ENCODE results near the gene PTPRD. TPM values are rescaled to one million over a fixed set of nuclear protein-coding genes. Genes with fewer than 3 reads are reported as not detected.
A peak's percentile ranks its signal among the peaks of the same experiment; 100 is the strongest.

Gene PTPRD
- total RNA-seq: 10 to 100 TPM; 19.6 to 78.9 (median 45.6) TPM

GRCh38 chr9:10612641-10613398 lies at the start of gene PTPRD:
TSS of gene PTPRD (minus strand) at chr9:10613002.
- peaks cover 6% of the 10 kb centered on the region for H3K27me3 ChIP-seq
- H3K27ac ChIP-seq: no peak within 1 kb of the TSS
- intact Hi-C loops (cut with DNase I): no loop called here
- H3K4me1 ChIP-seq: peaks cover 0 to 6% of the 10 kb centered on the region in 2 donors
- peak within 1 kb of the TSS in 1 of 3 donors; percentile 23 for H3K4me3 ChIP-seq (replicated peaks in 1 of 3)
- 1 to 2% methylated on average over 16 to 33 of the region's 87 CpGs for WGBS, 2 donors
- DNase-seq: peak; percentile 30 to 50
- H3K9me3 ChIP-seq: no peaks in the 10 kb centered on the region
- TF ChIP-seq CTCF (IDR thresholded peaks at IDR 0.05): peak in 1 of 6 experiments; percentile 36
- no peak for TF ChIP-seq POLR2A (IDR thresholded peaks at IDR 0.05)
- H3K36me3 ChIP-seq: no peaks in the 10 kb centered on the region

DNA sequence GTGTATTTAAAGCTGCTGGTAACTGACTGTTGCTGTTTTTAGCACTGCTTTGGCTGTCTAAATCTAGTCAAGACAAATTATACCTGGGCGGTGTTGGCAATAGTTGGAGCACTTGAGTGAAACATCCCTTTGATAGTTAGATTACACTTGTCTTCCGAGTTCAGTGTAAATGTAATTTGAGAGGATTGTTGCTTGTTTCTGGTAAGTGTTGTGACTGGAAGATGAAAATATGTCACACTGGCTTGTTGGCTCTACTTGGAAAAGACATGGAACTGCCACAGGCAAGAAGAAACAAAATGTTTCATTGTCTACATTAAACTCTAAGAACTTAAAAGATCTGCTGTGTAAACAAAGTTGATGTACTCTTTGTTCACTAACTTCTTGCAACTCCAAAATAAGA lies 49.2 kb upstream of the PTPRD start:
- H3K27ac ChIP-seq: no peak overlapping the region
- H3K9me3 ChIP-seq: no peaks in the 10 kb centered on the region
- intact Hi-C loops (cut with DNase I): no loop called here
- no peaks in the 10 kb centered on the region for H3K36me3 ChIP-seq
- no peaks in the 10 kb centered on the region for H3K27me3 ChIP-seq
- no peak for DNase-seq
- TF ChIP-seq POLR2A (IDR thresholded peaks at IDR 0.05): no peak
- no peak for TF ChIP-seq CTCF (IDR thresholded peaks at IDR 0.05)
- no peak overlapping the region for H3K4me3 ChIP-seq (replicated peaks in 1 of 3)
- no peaks in the 10 kb centered on the region for H3K4me1 ChIP-seq
- 21% methylated on average over 2 of the region's 2 CpGs for WGBS, 2 donors

GRCh38 chr9:10661376-10661775 lies 48.6 kb upstream of the PTPRD start:
- Histone ChIP-seq H3K9me3 (no peaks in the 10 kb centered on the region), H3K36me3 (no peaks in the 10 kb centered on the region), H3K27me3 (no peaks in the 10 kb centered on the region), H3K27ac (no peak overlapping the region), H3K4me1 (no peaks in the 10 kb centered on the region), H3K4me3 (replicated peaks in 1 of 3) (no peak overlapping the region)
- WGBS, 2 donors: 82 to 94% methylated on average over 1 of the region's 1 CpG
- no peak for DNase-seq
- intact Hi-C loops (cut with DNase I): no loop called here
- TF ChIP-seq CTCF (IDR thresholded peaks at IDR 0.05) (no peak), POLR2A (IDR thresholded peaks at IDR 0.05) (no peak)

- no peaks in the 10 kb centered on the region for H3K9me3 ChIP-seq
- H3K4me1 ChIP-seq: no peaks in the 10 kb centered on the region
- no peak for TF ChIP-seq CTCF (IDR thresholded peaks at IDR 0.05)
- no peak overlapping the region for H3K4me3 ChIP-seq (replicated peaks in 1 of 3)
- H3K36me3 ChIP-seq: no peaks in the 10 kb centered on the region
- H3K27ac ChIP-seq: no peak overlapping the region
- intact Hi-C loops (cut with DNase I): no loop called here
- DNase-seq: no peak
- 78 to 100% methylated on average over 1 to 2 of the region's 2 CpGs for WGBS, 2 donors
- H3K27me3 ChIP-seq: no peaks in the 10 kb centered on the region
Measured at GRCh38 chr9:10651012-10651411, 38.2 kb upstream of the PTPRD start.

- 79 to 84% methylated on average over 1 of the region's 1 CpG for WGBS, 2 donors
- no peaks in the 10 kb centered on the region for H3K27me3 ChIP-seq
- no peaks in the 10 kb centered on the region for H3K4me1 ChIP-seq
- no peaks in the 10 kb centered on the region for H3K9me3 ChIP-seq
- TF ChIP-seq POLR2A (IDR thresholded peaks at IDR 0.05): no peak
- TF ChIP-seq CTCF (IDR thresholded peaks at IDR 0.05): no peak
- intact Hi-C loops (cut with DNase I): no loop called here
- H3K4me3 ChIP-seq (replicated peaks in 1 of 3): no peak overlapping the region
- H3K27ac ChIP-seq: no peak overlapping the region
- no peak for DNase-seq
- no peaks in the 10 kb centered on the region for H3K36me3 ChIP-seq
Measured at GRCh38 chr9:10649076-10649475, 36.3 kb upstream of the PTPRD start.

Measured in thyroid gland (tissue), 4 donors.